MV-4-11 (cell line): ENCODE data around the gene SMIM22.
A peak's percentile ranks its signal among the peaks of the same experiment; 100 is the strongest.
"Not testable (repeated sequence)": the region's sequence is repeated elsewhere in the genome, so short reads cannot be mapped to it uniquely, and the experiment has no call there.

Source experiments
- DNase-seq: peaks from one replicate; lab custom pipeline; 2025; lab: John Stamatoyannopoulos, UW

SMIM22 gene

DNA sequence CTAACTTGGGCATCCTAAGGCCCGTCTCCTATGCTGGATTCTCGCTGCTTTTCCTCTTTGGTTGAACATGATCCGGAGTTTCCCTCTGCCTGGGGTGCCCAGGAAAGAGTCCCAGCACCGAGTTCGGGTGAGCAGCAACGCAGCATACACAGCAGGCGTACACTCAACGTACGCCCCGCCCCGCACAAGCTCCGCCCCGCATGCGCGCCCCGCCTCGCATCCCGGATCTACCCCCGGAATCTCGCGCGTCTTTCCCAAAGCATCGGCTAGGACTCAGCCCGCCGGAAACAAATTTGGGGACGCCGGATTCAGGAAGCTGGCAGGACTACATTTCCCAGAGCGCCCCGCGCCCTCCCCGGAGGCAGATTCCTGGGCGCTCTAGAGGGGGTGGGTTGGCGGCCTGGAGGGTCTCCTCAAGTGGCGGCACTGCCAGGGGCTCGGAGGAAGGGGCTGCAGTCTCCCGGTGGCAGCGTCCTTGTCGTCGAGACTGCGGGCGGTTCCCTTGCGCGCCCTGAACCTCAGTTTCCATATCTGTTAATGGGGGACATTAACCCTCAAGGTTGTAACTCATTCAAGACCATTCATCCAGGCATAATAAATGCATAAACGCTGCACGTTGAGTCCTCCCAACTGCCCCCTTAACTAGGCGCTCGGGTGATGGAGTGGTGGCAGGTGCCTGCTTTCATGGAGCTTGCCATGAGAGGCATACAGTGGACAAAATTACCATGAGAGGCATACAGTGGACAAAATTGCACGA is 26.4 kb upstream of the SMIM22 start:
- peak; percentile 95 for DNase-seq

DNA sequence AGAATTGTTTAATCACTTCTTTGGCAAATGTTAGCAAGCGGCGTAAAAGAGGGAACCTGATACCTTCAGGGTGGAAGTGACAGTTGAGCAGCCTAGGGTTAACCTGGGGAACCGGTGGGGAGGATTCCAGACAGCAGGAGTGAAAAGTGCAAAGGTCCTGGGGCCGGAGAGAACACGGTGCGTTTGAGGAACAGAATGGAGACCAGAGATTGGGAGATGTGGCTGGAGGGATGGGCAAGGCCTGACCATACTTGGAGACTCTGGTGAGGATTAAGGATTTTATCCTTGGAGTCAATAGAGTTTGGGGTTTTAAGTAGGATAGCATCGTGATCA is 25.9 kb upstream of the SMIM22 start:
- no peak for DNase-seq

DNA sequence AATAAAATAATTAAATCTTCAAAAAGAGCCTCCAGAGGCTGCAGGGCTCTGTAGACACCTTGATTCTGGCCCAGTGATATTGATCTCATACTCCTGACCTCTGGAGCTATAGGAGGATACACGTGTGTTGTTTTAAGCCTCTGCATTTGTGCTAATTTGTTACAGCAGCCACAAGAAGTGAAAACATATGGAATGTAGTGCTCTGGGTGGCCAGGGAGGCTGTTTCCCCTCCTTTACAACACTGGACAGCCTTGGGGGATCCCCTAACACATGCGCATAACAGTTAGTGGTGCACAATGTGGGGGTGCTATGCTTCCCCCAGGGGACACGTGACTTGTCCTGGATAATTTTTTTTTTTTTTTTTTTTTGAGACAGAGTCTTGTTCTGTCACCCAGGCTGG is 23.5 kb upstream of the SMIM22 start:
- no peak for DNase-seq

DNA sequence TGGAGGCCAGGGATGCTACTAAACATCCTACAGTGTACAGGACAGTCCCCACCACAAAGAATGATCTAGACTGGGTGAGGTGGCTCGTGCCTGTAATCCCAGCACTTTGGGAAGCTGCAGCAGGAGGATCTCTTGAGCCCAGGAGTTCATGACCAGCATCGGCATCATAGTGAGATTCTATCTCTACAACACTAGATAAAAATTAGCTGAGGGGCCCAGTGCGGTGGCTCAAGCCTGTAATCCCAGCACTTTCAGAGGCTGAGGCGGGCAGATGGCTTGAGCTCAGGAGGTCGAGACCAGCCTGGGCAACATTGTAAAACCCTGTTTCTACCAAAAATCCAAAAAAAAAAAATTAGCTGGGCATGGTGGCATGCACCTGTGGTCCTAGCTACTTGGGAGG is 22.8 kb upstream of the SMIM22 start:
- no peak for DNase-seq

DNA sequence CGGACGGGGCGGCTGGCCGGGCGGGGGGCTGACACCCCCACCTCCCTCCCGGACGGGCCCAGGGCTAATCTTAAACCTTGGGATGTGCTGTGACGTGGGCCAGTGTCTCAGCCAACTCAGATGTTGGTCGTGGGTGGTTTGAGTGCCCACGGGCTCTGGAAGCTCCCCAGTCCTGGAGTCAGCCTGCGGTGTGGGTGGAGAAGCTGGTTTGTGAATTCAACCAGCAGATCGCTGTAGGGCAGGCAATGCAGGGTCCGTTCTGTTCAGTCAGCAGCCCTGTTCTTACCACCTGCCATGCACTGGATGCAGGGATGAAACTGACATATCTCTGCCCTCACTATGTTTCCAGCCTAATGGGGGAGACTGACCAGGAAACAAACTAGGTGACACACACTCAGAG is 20.2 kb upstream of the SMIM22 start:
- DNase-seq: no peak

DNA sequence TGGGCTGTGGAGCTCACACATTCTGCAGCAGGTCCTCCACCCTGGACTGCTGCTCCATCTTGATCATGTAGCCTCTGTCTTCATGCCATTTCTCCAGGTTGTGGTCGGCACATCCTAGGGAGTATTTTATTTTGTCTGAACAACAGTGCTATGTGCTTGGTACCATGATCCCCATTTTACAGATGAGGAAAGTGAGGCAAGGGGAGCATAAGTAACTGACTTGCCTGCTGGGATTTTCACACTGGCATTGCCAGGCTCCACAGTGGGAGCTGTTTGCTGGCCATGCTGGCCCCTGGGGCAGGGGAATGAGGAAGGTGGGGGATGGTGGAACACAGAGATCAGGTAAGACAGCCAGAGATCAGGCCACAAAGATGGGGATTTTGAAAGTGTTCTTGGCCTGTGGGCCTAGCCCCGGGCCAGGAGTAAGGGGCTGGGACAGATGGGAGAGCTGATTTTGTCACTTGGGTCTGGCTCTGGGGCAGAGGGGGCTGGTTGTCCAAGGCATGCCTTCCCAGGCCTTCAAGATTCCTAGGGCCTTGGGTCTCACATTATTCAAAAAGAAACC is 18.9 kb upstream of the SMIM22 start:
- DNase-seq: no peak

DNA sequence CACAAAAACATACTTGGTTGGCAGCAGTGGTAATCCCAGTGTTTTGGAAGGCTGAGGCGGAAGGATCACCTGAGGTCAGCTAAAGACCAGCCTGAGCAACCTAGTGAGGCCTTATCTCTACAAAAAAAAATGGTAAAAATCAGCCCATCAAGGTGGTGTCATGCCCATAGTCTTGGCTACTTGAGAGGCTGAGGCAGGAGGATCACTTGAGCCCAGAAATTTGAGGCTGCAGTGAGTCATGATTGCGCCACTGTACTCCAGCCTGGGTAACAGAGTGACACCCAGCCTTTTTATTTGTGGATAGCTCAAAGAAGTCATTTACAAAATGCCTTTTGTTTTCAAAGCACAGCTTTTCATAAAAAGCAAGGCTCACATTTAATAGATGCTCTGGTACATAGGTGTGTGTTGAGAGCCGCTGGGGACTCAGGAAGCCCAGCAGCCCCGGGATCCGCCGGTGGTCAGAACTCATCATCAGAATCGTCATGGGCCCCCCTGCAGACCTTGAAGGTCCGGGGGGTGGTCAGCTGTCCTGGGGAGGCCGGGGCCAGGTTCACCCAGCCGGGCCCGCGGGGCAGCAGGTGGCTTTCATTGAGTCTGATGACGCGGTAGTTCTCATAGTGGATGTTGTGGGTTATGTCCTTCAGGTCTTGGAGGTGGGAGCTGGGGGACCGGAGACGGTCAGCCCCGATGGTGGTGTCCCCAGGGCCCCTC is 17.7 kb upstream of the SMIM22 start:
- peak; percentile 9 for DNase-seq

DNA sequence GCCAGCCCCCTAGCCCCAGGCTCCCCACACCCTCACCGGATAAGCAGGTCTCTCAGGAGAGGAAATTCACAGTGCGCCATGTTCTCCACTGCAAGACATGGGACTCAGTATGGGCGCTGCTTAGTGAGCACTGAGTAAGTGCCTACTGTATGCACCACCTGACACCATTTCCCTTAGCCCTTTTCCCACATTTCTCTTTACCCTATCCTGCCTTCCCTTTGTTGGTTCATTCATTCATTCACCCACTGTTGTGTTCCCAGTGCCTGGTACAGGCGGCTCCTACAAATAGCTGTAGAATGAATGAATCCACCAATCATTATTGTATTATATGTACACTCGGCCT is 17.1 kb upstream of the SMIM22 start:
- no peak for DNase-seq

DNA sequence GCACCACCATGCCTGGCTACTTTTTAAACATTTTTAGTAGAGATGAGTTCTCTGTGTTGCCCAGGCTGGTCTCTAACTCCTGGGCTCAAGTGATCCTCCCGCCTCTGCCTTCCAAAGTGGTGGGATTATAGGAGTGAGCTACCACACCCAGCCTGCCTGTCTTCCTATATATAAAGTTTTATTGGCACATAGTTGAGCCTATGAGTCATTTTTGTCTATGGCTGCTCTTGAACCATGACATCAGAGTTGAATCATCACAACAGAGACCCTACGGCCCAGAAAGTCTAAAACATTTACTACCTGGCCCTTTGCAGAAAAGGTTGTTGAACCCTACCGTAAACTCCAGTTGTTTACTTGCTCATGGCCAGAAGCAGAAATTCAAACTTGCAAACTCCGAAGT is 14.9 kb upstream of the SMIM22 start:
- peak; percentile 26 for DNase-seq

DNA sequence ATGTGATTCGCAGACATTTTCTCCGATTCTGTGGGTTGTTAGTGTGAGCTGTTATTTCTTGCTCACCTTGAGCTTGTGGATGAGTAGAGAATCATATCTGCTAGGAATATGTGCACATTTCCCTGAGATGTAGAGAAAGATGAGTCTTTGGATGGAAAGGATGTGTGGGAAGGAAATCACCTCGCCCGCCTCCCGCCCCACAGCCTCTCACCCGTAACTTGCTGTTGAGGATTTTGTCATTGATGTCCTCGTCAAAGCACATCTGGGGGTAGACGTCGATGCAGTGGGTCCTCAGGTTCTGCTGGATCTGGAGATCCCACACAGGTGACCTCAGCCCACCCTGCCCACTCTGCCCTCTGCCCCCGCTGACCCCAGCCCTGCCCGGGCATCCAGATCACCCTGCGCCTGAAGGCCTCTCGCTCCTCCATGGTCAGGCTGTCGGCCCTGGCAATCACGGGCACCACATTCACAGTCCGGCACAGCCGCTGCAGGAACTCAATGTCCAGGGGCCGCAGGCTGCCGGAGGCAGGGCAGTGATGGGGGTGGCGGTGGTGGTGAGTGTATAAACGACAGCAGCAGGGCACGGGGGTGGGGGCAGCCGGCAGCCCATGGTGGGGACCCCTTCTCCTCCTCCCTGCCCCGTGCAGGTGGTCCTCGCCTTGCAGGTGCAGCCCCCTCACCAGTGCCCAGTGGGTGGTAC is 11.8 kb upstream of the SMIM22 start:
- no peak for DNase-seq

DNA sequence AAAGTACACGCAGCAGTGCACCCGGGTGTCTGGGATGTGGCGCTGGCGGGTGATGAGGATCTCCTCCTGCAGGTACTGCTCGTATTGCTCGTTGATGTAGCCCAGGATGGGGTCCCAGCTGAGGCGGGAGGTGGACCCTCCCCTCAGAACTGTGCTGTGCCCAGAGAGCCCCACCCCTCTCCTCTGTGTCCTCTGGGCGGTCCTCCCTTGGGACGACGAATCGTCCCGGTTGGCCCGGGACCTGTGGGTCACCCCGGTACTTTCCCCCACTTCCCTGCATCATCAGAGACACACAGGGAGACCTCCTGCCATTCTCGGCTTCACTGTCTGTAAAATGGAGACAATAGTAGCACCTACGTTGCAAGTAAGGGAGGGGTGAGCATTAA is 11.2 kb upstream of the SMIM22 start:
- no peak for DNase-seq

DNA sequence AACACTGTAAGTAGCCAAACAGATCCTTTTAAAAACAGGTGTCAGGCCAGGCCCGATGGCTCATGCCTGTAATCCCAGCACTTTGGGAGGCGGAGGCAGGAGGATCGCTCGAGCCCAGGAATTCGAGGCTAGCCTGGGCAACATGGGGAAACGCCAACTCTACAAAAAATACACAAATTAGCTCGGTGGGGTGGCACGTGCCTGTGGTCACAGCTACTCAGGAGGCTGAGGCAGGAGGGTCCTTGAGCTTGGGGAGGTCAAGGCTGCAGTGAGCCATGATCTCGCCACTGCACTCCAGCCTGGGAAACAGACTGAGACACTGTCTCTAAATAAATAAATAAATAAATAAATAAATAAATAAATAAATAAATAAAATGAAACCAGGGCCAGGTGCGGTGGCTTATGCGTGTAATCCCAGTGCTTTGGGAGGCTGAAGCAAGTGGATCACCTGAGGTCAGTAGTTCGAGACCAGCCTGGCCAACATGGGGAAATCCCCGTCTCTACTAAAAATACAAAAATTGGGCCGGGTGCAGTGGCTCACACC is 10.7 kb upstream of the SMIM22 start:
- not testable (repeated sequence) for DNase-seq

DNA sequence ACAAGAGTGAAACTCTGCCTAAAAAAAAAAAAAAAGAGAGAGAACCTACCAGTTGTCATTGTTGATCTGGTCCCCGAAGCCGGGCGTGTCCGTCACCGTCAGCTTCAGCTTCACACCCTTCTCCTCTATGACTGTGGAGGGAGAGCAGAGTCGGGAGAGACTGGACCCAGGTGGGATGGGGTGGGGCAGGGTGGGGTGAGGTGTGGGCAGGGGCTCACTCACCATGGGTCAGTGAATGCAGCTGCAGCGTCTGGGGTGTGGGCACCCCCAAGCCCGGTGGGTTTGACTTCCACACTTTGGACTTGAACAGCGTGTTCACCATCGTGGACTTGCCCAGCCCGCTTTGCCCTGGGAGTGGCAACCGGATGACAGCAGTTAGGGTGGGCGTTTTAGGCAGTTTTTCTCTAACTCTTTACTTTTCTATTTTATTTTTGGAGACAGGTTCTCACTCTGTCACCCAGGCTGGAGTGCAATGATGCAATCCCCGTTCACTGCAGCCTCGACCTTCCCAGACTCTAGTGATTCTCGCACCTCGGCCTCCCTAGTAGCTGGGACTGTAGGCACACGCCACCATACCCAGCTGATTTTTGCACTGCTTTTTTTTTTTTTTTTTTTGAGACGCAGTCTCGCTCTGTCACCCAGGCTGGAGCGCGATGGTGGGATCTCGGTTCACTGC is 9.3 kb upstream of the SMIM22 start:
- no peak for DNase-seq

DNA sequence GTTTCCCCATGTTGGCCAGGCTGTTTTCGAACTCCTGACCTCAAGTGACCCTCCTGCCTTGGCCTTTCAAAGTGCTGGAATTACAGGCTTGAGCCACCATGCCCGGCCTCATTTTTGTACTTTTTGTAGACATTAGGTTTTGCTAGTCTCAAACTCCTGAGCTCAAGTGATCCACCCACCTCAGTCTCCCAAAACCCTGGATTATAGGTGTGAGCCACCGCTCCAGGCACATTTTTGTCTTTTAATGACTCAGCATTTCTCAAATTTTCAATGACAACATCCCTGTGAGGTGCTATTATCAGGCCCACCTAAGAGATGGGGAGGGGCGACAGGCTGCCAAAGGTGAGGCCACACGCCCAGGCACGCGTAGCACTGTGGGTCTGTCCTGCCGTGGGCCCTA is 8.1 kb upstream of the SMIM22 start:
- DNase-seq: no peak

DNA sequence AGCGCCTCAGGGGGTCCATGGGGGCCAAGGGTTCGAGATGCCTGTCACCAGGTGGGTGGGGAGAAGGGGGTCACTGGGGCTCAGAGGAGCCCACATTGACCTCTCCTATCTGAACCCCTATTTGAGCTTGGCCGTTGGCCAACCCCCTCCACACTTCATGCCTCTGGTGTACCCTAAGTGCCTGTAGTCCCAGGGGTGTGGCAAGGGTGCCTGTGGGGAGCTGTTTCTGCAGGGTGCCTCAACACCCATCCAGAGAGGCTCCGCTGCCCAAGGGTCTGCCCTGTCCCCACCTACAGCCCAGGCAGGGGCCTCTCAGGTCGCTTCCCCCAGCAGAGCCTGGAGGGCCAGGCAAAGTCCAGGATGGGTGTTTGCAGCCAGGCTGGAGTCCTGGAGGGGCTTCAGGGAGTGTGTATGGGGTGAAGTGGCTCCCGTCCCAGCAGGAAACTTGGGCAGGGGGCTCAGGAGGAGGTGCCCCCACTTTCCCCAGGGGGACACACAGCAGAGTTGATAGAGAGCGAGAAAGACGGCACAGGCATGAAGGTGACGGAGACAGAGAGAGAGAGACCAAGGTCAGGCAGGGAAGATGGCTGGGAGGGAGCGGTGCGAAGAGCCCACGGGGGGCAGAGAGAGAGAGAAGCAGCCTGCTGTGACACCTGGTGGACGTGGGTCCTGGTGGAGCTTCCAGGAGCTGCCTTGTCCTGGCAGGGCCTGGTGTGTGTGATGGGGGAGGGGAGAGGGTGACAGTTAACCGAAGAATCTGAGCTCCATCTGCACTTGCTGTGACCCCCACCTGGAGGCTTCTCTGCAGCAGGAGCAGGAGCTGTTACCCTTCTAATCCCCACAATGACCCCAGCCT is 7.3 kb upstream of the SMIM22 start, which contains the start of gene SEPTIN12:
Gene SEPTIN12 (minus strand): TSS at position 719 of the 856 bp plus-strand sequence. CDS start 700 bp downstream, at position 19.
- no peak for DNase-seq

DNA sequence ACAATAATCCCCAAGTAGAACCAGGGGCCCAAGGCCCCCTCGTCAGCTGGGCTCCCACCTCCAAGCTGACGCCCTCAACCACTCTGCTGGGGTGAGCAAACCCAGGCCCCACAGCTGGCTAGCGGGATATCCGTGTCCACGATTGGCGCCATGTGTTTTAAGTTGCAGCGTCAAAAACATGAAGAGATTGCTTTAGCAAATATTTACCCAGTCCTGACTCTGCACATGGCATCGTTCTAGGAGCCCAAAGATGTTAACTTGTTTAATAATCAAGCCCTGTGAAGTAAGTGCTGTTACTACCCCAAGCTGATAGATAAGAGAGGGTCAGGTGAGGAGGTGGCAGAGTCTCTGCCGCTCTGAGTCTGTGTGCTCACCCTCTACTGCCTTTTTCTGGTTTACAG is 6.7 kb upstream of the SMIM22 start:
- no peak for DNase-seq

DNA sequence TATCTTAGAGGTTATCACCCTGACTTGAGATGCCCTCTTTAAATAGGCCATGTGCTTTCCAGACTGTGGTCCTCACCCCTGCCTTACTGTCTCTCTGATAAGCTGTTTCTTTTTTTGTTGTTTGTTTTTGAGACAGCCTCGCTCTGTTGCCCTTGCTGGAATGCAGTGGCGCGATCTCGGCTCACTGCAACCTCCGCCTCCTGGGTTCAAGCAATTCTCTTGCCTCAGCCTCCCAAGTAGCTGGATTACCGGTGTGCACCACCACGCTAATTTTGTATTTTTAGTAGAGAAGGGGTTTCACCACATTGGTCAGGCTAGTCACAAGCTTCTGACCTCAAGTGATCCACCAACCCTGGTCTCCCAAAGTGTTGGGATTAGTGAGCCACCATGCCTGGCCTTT is 6.3 kb upstream of the SMIM22 start:
- DNase-seq: no peak

DNA sequence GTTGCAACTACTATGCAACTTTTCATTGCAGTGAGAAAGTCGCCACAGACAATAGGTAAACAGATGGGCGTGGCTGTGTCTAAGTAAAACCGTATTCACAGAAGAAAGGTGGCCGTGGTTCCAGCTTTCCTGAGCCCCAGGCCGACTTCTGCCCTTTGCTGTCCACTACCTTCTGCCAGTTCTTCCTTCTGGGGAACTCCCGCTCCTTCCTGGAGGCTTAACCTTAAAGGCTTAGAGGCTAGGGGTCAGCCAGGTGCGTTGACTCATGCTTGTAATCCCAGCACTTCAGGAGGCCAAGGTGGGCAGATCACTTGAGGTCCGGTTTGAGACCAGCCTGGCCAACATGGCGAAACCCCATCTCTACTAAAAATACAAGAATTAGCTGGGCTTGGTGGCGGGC is 4.9 kb upstream of the SMIM22 start:
- DNase-seq: no peak

DNA sequence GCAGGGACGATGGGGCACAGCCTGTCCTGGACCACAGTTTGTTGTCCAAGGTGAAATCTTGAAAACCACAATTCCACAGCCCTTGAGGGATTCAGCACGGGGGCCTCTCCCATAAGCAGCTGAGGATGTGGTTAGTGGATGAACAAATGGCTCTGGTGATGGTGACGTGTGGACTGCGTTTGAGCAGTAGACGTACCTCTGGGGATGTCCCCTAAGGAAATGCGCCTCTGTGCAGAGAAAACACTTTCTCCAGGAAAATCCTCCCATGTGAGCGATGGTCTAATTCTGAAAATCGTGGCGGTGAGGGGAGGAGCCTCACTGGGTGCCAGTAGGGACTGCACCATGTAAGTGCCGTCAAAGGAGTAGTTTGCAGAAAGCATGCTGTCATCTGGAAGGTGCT is 4.3 kb upstream of the SMIM22 start:
- peak; percentile 47 for DNase-seq

DNA sequence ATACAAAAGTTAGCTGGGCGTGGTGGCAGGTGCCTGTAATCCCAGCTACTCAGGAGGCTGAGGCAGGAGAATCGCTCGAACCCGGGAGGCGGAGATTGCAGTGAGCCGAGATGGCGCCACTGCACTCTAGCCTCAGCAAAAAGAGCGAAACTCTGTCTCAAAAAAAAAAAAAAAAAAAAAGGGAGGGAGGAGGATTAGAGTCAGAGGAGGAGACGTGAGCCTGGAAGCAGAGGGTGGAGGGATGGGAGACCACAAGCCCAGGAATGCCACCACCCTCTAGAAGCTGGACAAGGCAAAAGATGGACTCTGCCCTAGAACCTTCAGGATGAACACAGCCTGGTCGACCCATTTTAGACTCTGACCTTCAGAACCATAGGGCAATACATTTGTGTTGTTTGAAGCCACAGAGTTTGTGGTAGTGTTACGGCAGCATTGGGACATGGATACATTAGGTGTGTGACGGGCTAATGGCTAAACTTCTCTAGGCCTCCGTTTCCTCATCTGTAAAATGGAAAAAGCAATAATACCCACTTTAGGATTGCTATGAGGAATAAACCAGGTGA is 2.1 kb upstream of the SMIM22 start:
- no peak for DNase-seq
